Loucy (cell line): ENCODE results near the gene ADIPOR2.

Experiments used
- CTCF ChIP-seq: fragments of 200-600 bp; sonication (generic); conservative IDR thresholded peaks from 2 replicates; pipeline ENCODE4 v1.5.1; 2014; ENCODE audit warnings: mild to moderate bottlenecking, antibody characterized with exemption, low read length
- EZH2phosphoT487 ChIP-seq: fragments of 200-600 bp; IDR thresholded peaks from 2 replicates; pipeline ENCODE4 v1.6.1; 2018; ENCODE audit warnings: antibody characterized with exemption, mild to moderate bottlenecking, moderate library complexity, borderline replicate concordance

- TF ChIP-seq CTCF (no peak), EZH2phosphoT487 (no peak)
These were observed 24.1 kb upstream of the ADIPOR2 start for GRCh38 chr12:1666685-1667162.
